PC-9 (cell line): ENCODE data around the gene CTRB2.
"Not testable (repeated sequence)": the region's sequence is repeated elsewhere in the genome, so short reads cannot be mapped to it uniquely, and the experiment has no call there.

Experiments
- EZH2 ChIP-seq: fragments of 200-600 bp; sonication (generic); IDR thresholded peaks from 2 replicates; pipeline ENCODE4 v1.8.0; 2017; ENCODE audit warnings: antibody characterized with exemption, low read depth
- TF ChIP-seq, protein P1 (sequence below): fragments of 200-600 bp; sonication (generic); conservative IDR thresholded peaks from 2 replicates; pipeline ENCODE4 v1.6.1; 2017; ENCODE audit warnings: mixed run types, antibody characterized with exemption, mild to moderate bottlenecking, moderate library complexity

DNA sequence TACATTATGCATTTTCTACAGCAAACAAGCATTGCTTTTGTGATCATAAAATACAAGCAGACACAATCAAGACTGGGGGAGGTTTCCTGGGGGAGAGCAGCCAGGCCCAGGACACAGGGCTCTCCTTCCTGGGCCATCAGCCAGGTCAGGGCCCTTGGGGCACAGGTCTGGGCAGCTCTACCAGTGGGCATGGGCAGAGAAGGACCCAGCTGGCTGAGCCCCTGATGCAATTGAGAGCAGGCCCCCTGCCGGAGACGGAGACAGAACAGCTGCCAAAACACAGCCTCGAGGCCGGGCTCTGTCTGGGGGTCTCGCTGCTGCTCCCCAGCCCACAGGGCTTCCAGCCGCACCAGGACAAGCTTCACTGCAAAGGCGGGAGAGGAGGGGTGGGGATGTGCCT lies 33.7 kb upstream of the CTRB2 start:
- TF ChIP-seq, protein P1, sequence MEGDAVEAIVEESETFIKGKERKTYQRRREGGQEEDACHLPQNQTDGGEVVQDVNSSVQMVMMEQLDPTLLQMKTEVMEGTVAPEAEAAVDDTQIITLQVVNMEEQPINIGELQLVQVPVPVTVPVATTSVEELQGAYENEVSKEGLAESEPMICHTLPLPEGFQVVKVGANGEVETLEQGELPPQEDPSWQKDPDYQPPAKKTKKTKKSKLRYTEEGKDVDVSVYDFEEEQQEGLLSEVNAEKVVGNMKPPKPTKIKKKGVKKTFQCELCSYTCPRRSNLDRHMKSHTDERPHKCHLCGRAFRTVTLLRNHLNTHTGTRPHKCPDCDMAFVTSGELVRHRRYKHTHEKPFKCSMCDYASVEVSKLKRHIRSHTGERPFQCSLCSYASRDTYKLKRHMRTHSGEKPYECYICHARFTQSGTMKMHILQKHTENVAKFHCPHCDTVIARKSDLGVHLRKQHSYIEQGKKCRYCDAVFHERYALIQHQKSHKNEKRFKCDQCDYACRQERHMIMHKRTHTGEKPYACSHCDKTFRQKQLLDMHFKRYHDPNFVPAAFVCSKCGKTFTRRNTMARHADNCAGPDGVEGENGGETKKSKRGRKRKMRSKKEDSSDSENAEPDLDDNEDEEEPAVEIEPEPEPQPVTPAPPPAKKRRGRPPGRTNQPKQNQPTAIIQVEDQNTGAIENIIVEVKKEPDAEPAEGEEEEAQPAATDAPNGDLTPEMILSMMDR: not testable (repeated sequence)
- TF ChIP-seq EZH2: not testable (repeated sequence)
